H9 (cell line): ENCODE measurements around the gene NCAN. TPM values are rescaled to one million over a fixed set of nuclear protein-coding genes. Genes with fewer than 3 reads are reported as not detected.

Source experiments
- DNase-seq: peaks from one replicate; pipeline ENCODE4 v3.0.0-alpha.2; 2017
- H2AFZ ChIP-seq: one replicate; pipeline ENCODE4 v1.6.1; 2013; ENCODE audit warnings: mild to moderate bottlenecking, low read length, control low read depth, moderate library complexity
- H2AK5ac ChIP-seq: 2 replicates; pipeline ENCODE4 v1.6.1; 2013; ENCODE audit warnings: low read length, control low read depth, mixed read lengths; ENCODE audit not compliant: insufficient read length
- H2BK120ac ChIP-seq: one replicate; pipeline ENCODE4 v1.6.1; 2013; ENCODE audit warnings: low read depth, mild to moderate bottlenecking, low read length, control low read depth, inconsistent platforms; ENCODE audit not compliant: poor library complexity, severe bottlenecking
- H2BK12ac ChIP-seq: 2 replicates; pipeline ENCODE4 v1.6.1; 2013; ENCODE audit warnings: low read length, control low read depth, mixed read lengths, low read depth; ENCODE audit not compliant: insufficient read length
- H2BK15ac ChIP-seq: 2 replicates; pipeline ENCODE4 v1.6.1; 2013; ENCODE audit warnings: low read depth, low read length, control low read depth
- H2BK20ac ChIP-seq: one replicate; pipeline ENCODE4 v1.6.1; 2013; ENCODE audit warnings: low read depth, mild to moderate bottlenecking, low read length, control low read depth, inconsistent platforms; ENCODE audit not compliant: poor library complexity, severe bottlenecking
- H2BK5ac ChIP-seq: 2 replicates; pipeline ENCODE4 v1.6.1; 2013; ENCODE audit warnings: low read length, control low read depth, mixed read lengths; ENCODE audit not compliant: insufficient read length
- H3K14ac ChIP-seq: 2 replicates; pipeline ENCODE4 v1.6.1; 2013; ENCODE audit warnings: low read length, control low read depth; ENCODE audit not compliant: insufficient read depth
- H3K18ac ChIP-seq: 2 replicates; pipeline ENCODE4 v1.6.1; 2013; ENCODE audit warnings: low read depth, mild to moderate bottlenecking, mixed read lengths, low read length, control low read depth; ENCODE audit not compliant: insufficient read length
- H3K23ac ChIP-seq: 2 replicates; pipeline ENCODE4 v1.6.1; 2013; ENCODE audit warnings: low read length, control low read depth, mixed read lengths, low read depth; ENCODE audit not compliant: insufficient read length
- H3K23me2 ChIP-seq: 2 replicates; pipeline ENCODE4 v1.6.1; 2013; ENCODE audit warnings: low read depth, mild to moderate bottlenecking, mixed read lengths, low read length, control low read depth; ENCODE audit not compliant: insufficient read length, poor library complexity, severe bottlenecking
- H3K27ac ChIP-seq: 2 replicates; pipeline ENCODE4 v1.5.1; 2013; ENCODE audit warnings: low read length, control low read depth, mixed read lengths, low read depth; ENCODE audit not compliant: insufficient read length
- H3K27me3 ChIP-seq: 2 replicates; pipeline ENCODE4 v1.6.1; 2013; ENCODE audit warnings: low read length, control low read depth, inconsistent platforms; ENCODE audit not compliant: insufficient read depth
- H3K4ac ChIP-seq: 2 replicates; pipeline ENCODE4 v1.6.1; 2013; ENCODE audit warnings: low read depth, mild to moderate bottlenecking, control low read depth, inconsistent platforms, low read length, moderate library complexity
- H3K4me1 ChIP-seq: 2 replicates; pipeline ENCODE4 v1.6.1; 2013; ENCODE audit warnings: low read length, control low read depth, inconsistent platforms; ENCODE audit not compliant: insufficient read depth
- H3K4me2 ChIP-seq: 2 replicates; pipeline ENCODE4 v1.6.1; 2013; ENCODE audit warnings: low read length, control low read depth, mixed read lengths; ENCODE audit not compliant: insufficient read length, insufficient read depth
- H3K56ac ChIP-seq: 2 replicates; pipeline ENCODE4 v1.6.1; 2013; ENCODE audit warnings: low read depth, mild to moderate bottlenecking, mixed read lengths, low read length, control low read depth; ENCODE audit not compliant: insufficient read length
- H3K79me1 ChIP-seq: 2 replicates; pipeline ENCODE4 v1.6.1; 2013; ENCODE audit warnings: low read depth, mild to moderate bottlenecking, moderate library complexity, low read length, control low read depth, inconsistent platforms; ENCODE audit not compliant: insufficient read depth, poor library complexity, severe bottlenecking
- H3K79me2 ChIP-seq: 2 replicates; pipeline ENCODE4 v1.6.1; 2013; ENCODE audit warnings: low read length, control low read depth, inconsistent platforms; ENCODE audit not compliant: insufficient read depth
- H3K9ac ChIP-seq: 2 replicates; pipeline ENCODE4 v1.6.1; 2013; ENCODE audit warnings: low read length, control low read depth, mixed read lengths; ENCODE audit not compliant: insufficient read length; ENCODE audit errors: extremely low read depth
- H3K9me3 ChIP-seq: one replicate; pipeline ENCODE4 v1.6.1; 2013; ENCODE audit warnings: low read depth, low read length, inconsistent platforms; ENCODE audit not compliant: control insufficient read depth
- H3T11ph ChIP-seq: one replicate; pipeline ENCODE4 v1.6.1; 2013; ENCODE audit warnings: mild to moderate bottlenecking, low read length, control low read depth, inconsistent platforms
- H4K20me1 ChIP-seq: one replicate; pipeline ENCODE4 v1.6.1; 2013; ENCODE audit not compliant: control insufficient read depth, insufficient read length, insufficient read depth
- H4K5ac ChIP-seq: 2 replicates; pipeline ENCODE4 v1.6.1; 2013; ENCODE audit warnings: low read depth, mild to moderate bottlenecking, mixed read lengths, low read length, control low read depth; ENCODE audit not compliant: insufficient read length
- H4K8ac ChIP-seq: replicated peaks from 2 replicates; pipeline ENCODE4 v1.6.1; 2013; ENCODE audit warnings: low read length, control low read depth, mixed read lengths, low read depth; ENCODE audit not compliant: insufficient read length
- H4K91ac ChIP-seq: 2 replicates; pipeline ENCODE4 v1.6.1; 2013; ENCODE audit warnings: low read depth, mild to moderate bottlenecking, moderate library complexity, mixed read lengths, low read length, control low read depth; ENCODE audit not compliant: insufficient read length
- H3K27ac Mint-ChIP-seq, 3 experiments: 2 replicates in 2 of 3; 3 replicates in 1 of 3; pipeline ENCODE4 v1.8.0; 2020 to 2021; ENCODE audit warnings: mixed read lengths in 3 of 3, mild to moderate bottlenecking in 1 of 3, moderate library complexity in 1 of 3
- H3K27me3 Mint-ChIP-seq: 2 replicates; pipeline ENCODE4 v1.8.0; 2021; ENCODE audit warnings: low read depth, mild to moderate bottlenecking, moderate library complexity, mixed read lengths
- H3K36me3 Mint-ChIP-seq, 3 experiments: 2 replicates in 2 of 3; 3 replicates in 1 of 3; pipeline ENCODE4 v1.8.0; 2020 to 2021; ENCODE audit warnings: low read depth in 3 of 3, mixed read lengths in 3 of 3; ENCODE audit not compliant: insufficient read depth in 1 of 3
- H3K4me1 Mint-ChIP-seq, 2 experiments: 2 replicates each; pipeline ENCODE4 v1.8.0; 2020; ENCODE audit warnings: mixed read lengths in 2 of 2
- H3K4me3 Mint-ChIP-seq, 2 experiments: 2 replicates in 1 of 2; 3 replicates in 1 of 2; pipeline ENCODE4 v1.8.0; 2020 to 2021; ENCODE audit warnings: mild to moderate bottlenecking in 2 of 2, mixed read lengths in 2 of 2, moderate library complexity in 1 of 2
- H3K9me3 Mint-ChIP-seq, 2 experiments: 2 replicates in 1 of 2; 3 replicates in 1 of 2; pipeline ENCODE4 v1.8.0; 2020; ENCODE audit warnings: mild to moderate bottlenecking in 2 of 2, mixed read lengths in 2 of 2, moderate library complexity in 1 of 2
- CTCF ChIP-seq: fragments of 200-600 bp; sonication (generic); conservative IDR thresholded peaks from 3 replicates; pipeline ENCODE4 v1.8.0; 2021; ENCODE audit warnings: antibody characterized with exemption, mild to moderate bottlenecking
- WGBS: extraction: QIAGEN DNeasy Blood & Tissue Kit; methylation state at CpG from one replicate; pipeline ENCODE4 v1.1.7; 2013; ENCODE audit warnings: missing lambda C conversion rate, low lambda C conversion rate, mixed read lengths; ENCODE audit not compliant: insufficient read length; ENCODE audit errors: extremely low coverage; 5-methylcytosine and 5-hydroxymethylcytosine counted together
- total RNA-seq: library from RNA; stranded (reverse); gene quantifications from 2 replicates; pipeline ENCODE4 v1.2.1, GENCODE V29; 2021

Gene NCAN
- total RNA-seq, 1 experiment from 2014 or later: 1.6 TPM

- Histone ChIP-seq H3K14ac (no peak overlapping the region), H2AFZ (no peak overlapping the region), H2BK15ac (no peak overlapping the region), H3K79me1 (no peaks in the 10 kb centered on the region), H3K4ac (no peak overlapping the region), H3K4me2 (no peak overlapping the region), H2AK5ac (no peak overlapping the region), H3K18ac (no peak overlapping the region), H3K56ac (no peak overlapping the region), H2BK5ac (no peak overlapping the region), H3K27ac (no peak overlapping the region), H3K9ac (no peak overlapping the region), H2BK20ac (no peak overlapping the region), H4K8ac (no peak overlapping the region), H3K79me2 (no peaks in the 10 kb centered on the region), H2BK120ac (no peak overlapping the region), H3K23ac (no peak overlapping the region), H3K9me3 (no peaks in the 10 kb centered on the region), H3T11ph (no peak overlapping the region), H3K23me2 (peaks cover 5% of the 10 kb centered on the region), H4K20me1 (no peaks in the 10 kb centered on the region), H3K27me3 (peaks cover 24% of the 10 kb centered on the region), H4K5ac (no peak overlapping the region), H4K91ac (no peak overlapping the region), H2BK12ac (no peak overlapping the region), H3K4me1 (peaks cover 3% of the 10 kb centered on the region; the same call in 1 of the 2 replicates)
- DNase-seq: peak; percentile 49
- Mint-ChIP-seq H3K9me3 (peaks cover 0 to 4% of the 10 kb centered on the region in 2 experiments; a peak in 2 of 5 replicates), H3K27ac (no peak overlapping the region), H3K27me3 (peaks cover 84% of the 10 kb centered on the region), H3K4me3 (no peak overlapping the region), H3K4me1 (peaks cover 6 to 21% of the 10 kb centered on the region in 2 experiments), H3K36me3 (no peaks in the 10 kb centered on the region)
- WGBS: no CpG with 5 or more reads among the region's 4 CpGs
- peak; percentile 62; the same call in 2 of the 3 replicates for TF ChIP-seq CTCF
Observed at GRCh38 chr19:19217099-19217498, 5.3 kb downstream of the NCAN start.
